Natural killer cell (primary cell): ENCODE measurements around the gene DACH1. TPM values are rescaled to one million over a fixed set of nuclear protein-coding genes. Genes with fewer than 3 reads are reported as not detected.

ENCODE experiments used
- ATAC-seq, 3 donors: fragments of 150-1000 bp in 2 of 3; fragments of 200-7000 bp in 1 of 3; cut with Tn5 transposase; 1 replicate in 1 of 3; 2 replicates in 2 of 3; pipeline ENCODE4 v1.10.0; 2021; ENCODE audit warnings: mild to moderate bottlenecking in 2 of 3, moderate library complexity in 2 of 3
- DNase-seq, 2 donors: peaks; one replicate each; pipeline versions ENCODE4 v3.0.0 to v3.0.0-alpha.2; 2013 to 2021; ENCODE audit warnings: mixed read lengths in 1 of 2
- H3K27ac ChIP-seq: one replicate; pipeline ENCODE4 v1.5.1; 2013; ENCODE audit warnings: mild to moderate bottlenecking, low read length
- H3K27me3 ChIP-seq: one replicate; pipeline ENCODE4 v1.6.1; 2013; ENCODE audit warnings: low read length; ENCODE audit not compliant: control insufficient read depth, insufficient read depth
- H3K36me3 ChIP-seq: one replicate; pipeline ENCODE4 v1.6.1; 2013; ENCODE audit warnings: low read length; ENCODE audit not compliant: control insufficient read depth, insufficient read depth
- H3K4me1 ChIP-seq: one replicate; pipeline ENCODE4 v1.6.1; 2013; ENCODE audit warnings: low read length; ENCODE audit not compliant: control insufficient read depth, insufficient read depth
- H3K4me3 ChIP-seq: one replicate; pipeline ENCODE4 v1.5.1; 2013; ENCODE audit warnings: low read length
- H3K9me3 ChIP-seq: one replicate; pipeline ENCODE4 v1.6.1; 2013; ENCODE audit warnings: low read length; ENCODE audit not compliant: control insufficient read depth, insufficient read depth
- H3K27ac Mint-ChIP-seq, 2 donors: one replicate each; pipeline ENCODE4 v1.8.0; 2022; ENCODE audit warnings: mild to moderate bottlenecking in 2 of 2, mixed read lengths in 2 of 2, moderate library complexity in 1 of 2
- H3K27me3 Mint-ChIP-seq, 2 donors: one replicate each; pipeline ENCODE4 v1.8.0; 2022; ENCODE audit warnings: low read depth in 2 of 2, mixed read lengths in 2 of 2
- H3K36me3 Mint-ChIP-seq: one replicate; pipeline ENCODE4 v1.8.0; 2022; ENCODE audit warnings: mixed read lengths
- H3K4me1 Mint-ChIP-seq, 2 donors: one replicate each; pipeline ENCODE4 v1.8.0; 2022; ENCODE audit warnings: mixed read lengths in 2 of 2
- H3K4me3 Mint-ChIP-seq: one replicate; pipeline ENCODE4 v1.8.0; 2022; ENCODE audit warnings: mild to moderate bottlenecking, moderate library complexity, mixed read lengths
- H3K9me3 Mint-ChIP-seq, 2 donors: one replicate each; pipeline ENCODE4 v1.8.0; 2022; ENCODE audit warnings: mixed read lengths in 2 of 2
- CTCF ChIP-seq: fragments of 200-600 bp; IDR thresholded peaks from one replicate; pipeline ENCODE4 v1.8.0; 2022; ENCODE audit warnings: antibody characterized with exemption
- WGBS: methylation state at CpG from one replicate; pipeline ENCODE4 v1.1.7; 2013; ENCODE audit warnings: missing lambda C conversion rate; ENCODE audit not compliant: insufficient coverage; 5-methylcytosine and 5-hydroxymethylcytosine counted together
- intact Hi-C: fragments of 100-400 bp; cut with micrococcal nuclease; formaldehyde crosslinking; loops from one replicate; pipeline ENCODE4 v1.14.2; 2022
- total RNA-seq, 4 donors: library from RNA; stranded (reverse); fragments of 120-200 nt in 1 of 4; gene quantifications; one replicate each; pipeline versions ENCODE4 v1.2.3 to v1.2.4, GENCODE V29; 2013 to 2022

DACH1 gene
- total RNA-seq, 3 donors from 2014 or later (not counting 1 experiment from before 2014, with no cell fraction given): 0.29 to 2.3 (median 0.49) TPM

DNA sequence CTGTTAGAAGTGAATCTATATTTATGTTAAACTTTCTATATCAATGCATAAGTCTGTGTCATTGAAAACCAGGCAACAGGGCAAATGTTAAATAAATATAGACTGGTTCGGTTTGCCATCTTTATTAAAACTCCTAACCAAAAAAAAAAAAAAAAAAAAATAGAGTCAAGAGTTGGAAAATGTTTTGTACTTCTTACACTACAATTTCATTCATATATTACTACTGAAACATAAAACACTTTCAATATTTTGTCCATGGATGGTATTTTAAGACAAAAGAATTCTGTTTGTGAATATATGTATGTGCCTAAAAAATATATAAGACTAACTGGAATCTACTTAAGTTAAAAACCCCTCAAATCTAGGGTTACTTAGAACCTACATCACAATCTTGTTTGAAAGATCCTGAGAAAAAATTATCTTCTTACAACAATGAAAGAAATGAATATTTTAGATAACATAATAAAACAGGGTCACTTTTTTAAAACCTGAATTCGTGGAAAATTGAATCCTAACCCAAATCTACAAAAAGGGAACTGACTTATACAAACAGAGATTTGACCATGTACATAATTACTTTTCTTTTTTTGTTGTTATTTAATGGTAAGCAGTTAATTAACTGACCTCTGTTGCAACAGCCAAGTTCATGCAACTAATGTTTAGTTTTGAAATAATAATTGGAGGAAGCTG is 5.1 kb downstream of the DACH1 start:
- H3K4me3 Mint-ChIP-seq: no peak overlapping the region
- no CpG with 5 or more reads among the region's 2 CpGs for WGBS
- H3K27ac Mint-ChIP-seq: no peak overlapping the region

DNA sequence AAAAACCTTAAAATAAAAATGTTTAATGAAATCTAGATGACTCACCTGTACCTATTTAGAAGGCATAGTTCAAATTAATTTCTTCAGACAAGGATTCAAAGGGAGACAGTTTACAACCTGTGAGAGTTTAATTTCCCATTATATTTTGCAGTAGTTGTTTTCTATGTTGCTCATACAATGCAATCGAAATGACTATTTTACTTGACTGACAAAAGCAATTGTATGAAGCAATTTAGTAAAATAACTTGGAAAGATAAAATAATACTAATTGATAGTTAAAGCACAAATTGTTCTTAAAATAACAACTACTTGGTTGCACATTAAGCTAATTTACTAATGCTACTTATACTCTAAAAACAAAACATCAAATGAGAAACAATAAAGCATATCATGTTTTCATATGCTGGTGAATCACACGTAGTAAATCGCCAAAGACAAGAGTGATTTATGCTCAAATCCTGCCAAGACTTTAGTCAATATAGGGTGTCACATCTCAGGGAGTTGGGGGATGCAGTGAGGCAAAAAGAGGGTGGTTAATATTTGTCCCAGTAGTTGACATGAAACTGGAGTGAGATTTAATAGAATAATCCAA is 6.4 kb downstream of the DACH1 start:
- no peak overlapping the region for H3K27ac Mint-ChIP-seq
- 67% methylated on average over 2 of the region's 3 CpGs for WGBS
- Histone ChIP-seq H3K36me3 (no peaks in the 10 kb centered on the region), H3K4me3 (no peak overlapping the region), H3K27ac (no peak overlapping the region), H3K9me3 (no peaks in the 10 kb centered on the region), H3K4me1 (peaks cover 15% of the 10 kb centered on the region), H3K27me3 (peaks cover 6% of the 10 kb centered on the region)
- no peak for DNase-seq
- intact Hi-C loops: no loop called here
- peaks cover 10% of the 10 kb centered on the region for H3K36me3 Mint-ChIP-seq
- ATAC-seq: no peak
- no peak overlapping the region for H3K4me3 Mint-ChIP-seq
- peaks cover 22 to 30% of the 10 kb centered on the region in 2 donors for H3K27me3 Mint-ChIP-seq
- H3K4me1 Mint-ChIP-seq: peaks cover 14 to 15% of the 10 kb centered on the region in 2 donors
- no peak for TF ChIP-seq CTCF
- H3K9me3 Mint-ChIP-seq: peaks cover 0 to 7% of the 10 kb centered on the region in 2 donors

More for the DNA sequence above, 5.1 kb downstream of the DACH1 start:
- Mint-ChIP-seq H3K36me3 (peaks cover 10% of the 10 kb centered on the region), H3K4me1 (peaks cover 19 to 21% of the 10 kb centered on the region in 2 donors), H3K27me3 (peaks cover 25 to 33% of the 10 kb centered on the region in 2 donors), H3K9me3 (peaks cover 0 to 7% of the 10 kb centered on the region in 2 donors)
- H3K36me3 ChIP-seq: no peaks in the 10 kb centered on the region
- peaks cover 23% of the 10 kb centered on the region for H3K4me1 ChIP-seq
- H3K27ac ChIP-seq: no peak overlapping the region
- TF ChIP-seq CTCF: no peak
- H3K4me3 ChIP-seq: no peak overlapping the region
- H3K27me3 ChIP-seq: peaks cover 12% of the 10 kb centered on the region
- ATAC-seq: no peak
- DNase-seq: no peak
- H3K9me3 ChIP-seq: no peaks in the 10 kb centered on the region
- intact Hi-C loops: no loop called here

GRCh38 chr13:71858647-71859046 is 8.4 kb downstream of the DACH1 start:
- intact Hi-C loops: no loop called here
- H3K9me3 ChIP-seq: no peaks in the 10 kb centered on the region
- H3K4me1 ChIP-seq: no peaks in the 10 kb centered on the region
- Mint-ChIP-seq H3K27ac (no peak overlapping the region), H3K9me3 (peaks cover 0 to 7% of the 10 kb centered on the region in 2 donors), H3K27me3 (peaks cover 7 to 14% of the 10 kb centered on the region in 2 donors), H3K4me1 (peaks cover 0 to under 1% of the 10 kb centered on the region in 2 donors), H3K36me3 (no peaks in the 10 kb centered on the region), H3K4me3 (no peak overlapping the region)
- WGBS: 50% methylated on average over 1 of the region's 1 CpG
- no peak overlapping the region for H3K4me3 ChIP-seq
- DNase-seq (no peak), ATAC-seq (no peak)
- no peak for TF ChIP-seq CTCF
- no peaks in the 10 kb centered on the region for H3K36me3 ChIP-seq
- no peak overlapping the region for H3K27ac ChIP-seq
- peaks cover under 1% of the 10 kb centered on the region for H3K27me3 ChIP-seq
